HFF-Myc (cell line): Measurements from ENCODE around the gene CTAGE9.

Experiments
- DNase-seq: peaks from one replicate; pipeline ENCODE4 v3.0.0-alpha.2; 2011; ENCODE audit warnings: low read depth; ENCODE audit errors: extremely low read depth
- H3K4me3 ChIP-seq: replicated peaks from 2 replicates; pipeline ENCODE4 v1.5.1; 2011; ENCODE audit warnings: low read depth, mild to moderate bottlenecking, control low read depth, low read length
- CTCF ChIP-seq: IDR thresholded peaks from 2 replicates; pipeline ENCODE4 v1.5.1; 2012; ENCODE audit warnings: mild to moderate bottlenecking, low read depth, low read length, control low read depth; ENCODE audit errors: missing control alignments

CTAGE9 gene

GRCh38 chr6:131685266-131685780 lies 25.5 kb downstream of the CTAGE9 start:
- no peak overlapping the region for H3K4me3 ChIP-seq
- TF ChIP-seq CTCF = no peak
- DNase-seq = no peak

- no peak overlapping the region for H3K4me3 ChIP-seq
- no peak for TF ChIP-seq CTCF
- DNase-seq = no peak
These were observed 27.3 kb downstream of the CTAGE9 start for GRCh38 chr6:131683479-131683878.

- DNase-seq = no peak
- no peak overlapping the region for H3K4me3 ChIP-seq
- TF ChIP-seq CTCF = no peak
These were observed 28.4 kb downstream of the CTAGE9 start for GRCh38 chr6:131682442-131682841.

GRCh38 chr6:131681585-131681984 lies 29.2 kb downstream of the CTAGE9 start:
- H3K4me3 ChIP-seq = no peak overlapping the region

GRCh38 chr6:131680868-131681267 lies 29.9 kb downstream of the CTAGE9 start:
- DNase-seq = no peak
- TF ChIP-seq CTCF = no peak
- no peak overlapping the region for H3K4me3 ChIP-seq

More at GRCh38 chr6:131681585-131681984, 29.2 kb downstream of the CTAGE9 start:
- DNase-seq = no peak
- TF ChIP-seq CTCF = no peak

- no peak for TF ChIP-seq CTCF
- H3K4me3 ChIP-seq = no peak overlapping the region
These were observed 32.4 kb downstream of the CTAGE9 start for GRCh38 chr6:131678442-131678841.

GRCh38 chr6:131673184-131673583 lies 37.6 kb downstream of the CTAGE9 start:
- H3K4me3 ChIP-seq = no peak overlapping the region
- TF ChIP-seq CTCF = no peak
- no peak for DNase-seq

More at GRCh38 chr6:131678442-131678841, 32.4 kb downstream of the CTAGE9 start:
- DNase-seq = no peak
